Astrocyte of the spinal cord (primary cell): ENCODE results near the gene KNG1.

Experiments used
- DNase-seq: peaks from one replicate; pipeline ENCODE4 v3.0.0; 2011; ENCODE audit warnings: low read depth, low spot score
- H3K4me3 ChIP-seq: 2 replicates; pipeline ENCODE4 v1.5.1; 2011; ENCODE audit warnings: low read depth, mild to moderate bottlenecking, low read length, moderate library complexity
- in situ Hi-C: cut with HindIII; loops from 2 replicates; pipeline ENCODE4 v1.10.0; 2017; ENCODE audit warnings: low sequenced_read_pairs
- TF ChIP-seq, protein P1 (sequence below): IDR thresholded peaks from 2 replicates; pipeline ENCODE4 v1.5.1; 2012; ENCODE audit warnings: low read depth, mild to moderate bottlenecking, low read length, inconsistent platforms

KNG1 gene

DNA sequence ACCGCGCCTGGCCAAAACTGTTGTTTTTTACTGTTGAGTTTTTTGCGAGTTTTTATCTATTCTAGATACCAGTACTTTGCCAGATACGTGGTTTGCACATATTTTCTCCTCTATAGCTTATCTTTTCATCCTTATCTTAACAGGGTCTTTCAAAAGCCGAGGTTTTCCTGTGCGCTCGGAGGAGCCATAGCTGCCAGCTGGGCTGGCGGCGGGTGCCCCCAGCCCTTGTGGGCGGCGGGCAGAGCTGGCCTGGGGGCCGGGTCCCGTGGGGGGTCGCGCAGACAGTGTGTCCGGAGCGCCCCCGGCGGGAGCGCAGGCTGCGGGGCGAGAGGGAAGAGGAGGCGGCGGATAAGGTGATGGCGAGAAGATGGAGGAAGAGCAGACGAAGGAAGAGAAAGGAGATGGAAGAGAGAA, 55.1 kb downstream of the KNG1 start:
- DNase-seq, result no peak
- in situ Hi-C loops, result no loop called here

GRCh38 chr3:186772701-186773417, 55.7 kb downstream of the KNG1 start:
- in situ Hi-C loops, result no loop called here
- peak overlapping the region; percentile 26 for H3K4me3 ChIP-seq
- TF ChIP-seq, protein P1, sequence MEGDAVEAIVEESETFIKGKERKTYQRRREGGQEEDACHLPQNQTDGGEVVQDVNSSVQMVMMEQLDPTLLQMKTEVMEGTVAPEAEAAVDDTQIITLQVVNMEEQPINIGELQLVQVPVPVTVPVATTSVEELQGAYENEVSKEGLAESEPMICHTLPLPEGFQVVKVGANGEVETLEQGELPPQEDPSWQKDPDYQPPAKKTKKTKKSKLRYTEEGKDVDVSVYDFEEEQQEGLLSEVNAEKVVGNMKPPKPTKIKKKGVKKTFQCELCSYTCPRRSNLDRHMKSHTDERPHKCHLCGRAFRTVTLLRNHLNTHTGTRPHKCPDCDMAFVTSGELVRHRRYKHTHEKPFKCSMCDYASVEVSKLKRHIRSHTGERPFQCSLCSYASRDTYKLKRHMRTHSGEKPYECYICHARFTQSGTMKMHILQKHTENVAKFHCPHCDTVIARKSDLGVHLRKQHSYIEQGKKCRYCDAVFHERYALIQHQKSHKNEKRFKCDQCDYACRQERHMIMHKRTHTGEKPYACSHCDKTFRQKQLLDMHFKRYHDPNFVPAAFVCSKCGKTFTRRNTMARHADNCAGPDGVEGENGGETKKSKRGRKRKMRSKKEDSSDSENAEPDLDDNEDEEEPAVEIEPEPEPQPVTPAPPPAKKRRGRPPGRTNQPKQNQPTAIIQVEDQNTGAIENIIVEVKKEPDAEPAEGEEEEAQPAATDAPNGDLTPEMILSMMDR, result no peak
- DNase-seq, result no peak

More for the DNA sequence above, 55.1 kb downstream of the KNG1 start:
- H3K4me3 ChIP-seq, result peak overlapping the region; percentile 26
- TF ChIP-seq, protein P1, result no peak

GRCh38 chr3:186775999-186776398, 58.8 kb downstream of the KNG1 start:
- in situ Hi-C loops, result no loop called here
- TF ChIP-seq, protein P1, result no peak
- no peak for DNase-seq
- H3K4me3 ChIP-seq, result no peak overlapping the region

DNA sequence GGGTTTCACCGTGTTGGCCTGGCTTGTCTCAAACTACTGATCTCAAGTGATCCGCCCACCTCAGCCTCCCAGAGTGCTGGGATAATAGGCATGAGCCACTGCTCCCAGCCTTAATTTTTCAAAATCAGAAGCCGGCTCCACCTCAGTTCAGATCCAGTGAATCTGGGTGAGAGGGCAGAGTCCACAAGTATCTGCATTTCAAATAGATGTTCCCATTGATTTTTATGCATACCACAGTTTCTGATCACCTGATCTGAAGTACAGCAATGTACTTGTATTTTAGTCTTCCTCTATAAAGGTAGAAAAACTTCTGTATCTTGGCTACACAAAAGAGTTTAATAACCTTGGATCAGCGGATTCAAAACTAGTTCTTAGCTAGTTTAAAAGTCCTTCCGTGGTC, 62.0 kb downstream of the KNG1 start:
- DNase-seq, result no peak
- in situ Hi-C loops, result no loop called here
- H3K4me3 ChIP-seq, result no peak overlapping the region
- TF ChIP-seq, protein P1, result no peak

GRCh38 chr3:186782542-186783057, 65.4 kb downstream of the KNG1 start:
- in situ Hi-C loops, result no loop called here
- TF ChIP-seq, protein P1, result no peak
- peak overlapping the region; percentile 99 for H3K4me3 ChIP-seq
- no peak for DNase-seq

DNA sequence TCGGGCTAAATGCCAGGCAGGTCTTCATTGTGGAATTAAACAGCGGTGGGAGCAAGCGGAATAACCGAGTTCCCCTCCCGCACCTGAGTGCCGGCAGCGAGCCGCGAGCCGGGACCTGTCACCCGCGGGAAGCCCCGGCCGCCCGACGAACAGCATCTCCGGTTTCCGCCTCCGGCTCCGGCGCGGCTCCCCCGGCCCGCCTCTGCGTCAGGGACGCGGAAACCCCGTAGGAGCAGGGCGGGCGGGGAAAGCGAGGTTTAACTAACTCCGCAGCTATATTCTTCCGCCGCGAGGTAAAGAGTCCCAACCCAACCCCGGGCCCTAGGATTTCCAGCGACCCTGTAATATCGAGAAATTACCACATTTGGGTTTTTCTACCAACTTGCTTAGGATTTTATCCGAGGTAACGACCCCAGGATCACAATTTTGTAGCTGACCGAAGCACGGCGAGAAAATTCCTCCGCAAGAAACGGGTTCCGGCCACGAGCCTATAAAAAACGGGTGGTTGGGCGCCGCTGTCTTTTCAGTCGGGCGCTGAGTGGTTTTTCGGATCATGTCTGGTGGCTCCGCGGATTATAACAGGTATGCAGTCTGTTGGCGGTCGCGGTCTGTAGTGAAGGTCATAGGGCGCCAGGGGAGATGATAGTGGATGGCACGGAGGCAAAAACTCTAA, 66.0 kb downstream of the KNG1 start, which contains the start of gene EIF4A2:
EIF4A2 (plus strand) TSS at position 520 of the 673 bp plus-strand sequence; CDS start at position 554, 34 bp downstream.
- H3K4me3 ChIP-seq, result peak within 1 kb of the TSS; percentile 99
- DNase-seq, result peak; percentile 94
- TF ChIP-seq, protein P1, result no peak
- in situ Hi-C loops, result no loop called here
